ENCODE data around the gene GP5. TPM values are rescaled to one million over a fixed set of nuclear protein-coding genes. Genes with fewer than 3 reads are reported as not detected.

GP5 gene
- total RNA-seq, 1 experiment from 2014 or later: not detected

DNA sequence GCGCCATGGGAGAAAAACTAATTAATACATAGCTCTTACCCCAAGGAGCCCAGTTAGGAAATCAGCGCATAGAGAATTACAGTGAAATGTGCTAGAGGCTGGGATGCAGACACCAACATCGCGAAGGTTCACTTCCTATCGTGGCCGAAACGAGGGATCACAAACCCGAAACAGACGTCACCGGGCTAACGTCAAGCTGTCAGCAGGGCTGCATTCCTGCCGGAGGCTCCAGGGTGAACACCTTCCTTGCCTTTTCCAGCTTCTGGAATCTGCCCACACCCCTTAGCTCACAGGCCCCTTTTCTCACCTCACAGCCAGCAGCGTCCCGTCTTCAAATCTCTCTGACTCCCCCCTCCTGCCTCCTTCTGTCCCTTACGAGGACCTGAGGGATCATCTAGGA, 13.0 kb downstream of the GP5 start:
- no peak overlapping the region for H2AFZ ChIP-seq
- no peaks in the 10 kb centered on the region for H3K79me2 ChIP-seq (ENCODE audit: low read depth)
- H3F3A ChIP-seq (ENCODE audit: insufficient read depth, low read depth): no peaks in the 10 kb centered on the region
- ChIA-PET CTCF (no interaction called here), POLR2A (ENCODE audit: unreplicated experiment) (no interaction called here)
- no peak for DNase-seq
- no TSS peak for BruUV-seq (replicated peaks)
- peaks cover 10% of the 10 kb centered on the region; the same call in 1 of the 2 replicates for H3K9me3 ChIP-seq (ENCODE audit: insufficient read depth, low read depth)
- intact Hi-C loops (cut with micrococcal nuclease; ENCODE audit: unreplicated experiment): no loop called here
- no peaks in the 10 kb centered on the region for H4K20me1 ChIP-seq (ENCODE audit: insufficient read depth)
- no peak overlapping the region for H3K4me3 ChIP-seq
- H3K27ac ChIP-seq: no peak overlapping the region
- no peaks in the 10 kb centered on the region for H3K36me3 ChIP-seq (ENCODE audit: low read depth)
- H3K9me2 ChIP-seq (ENCODE audit: insufficient read depth): no peaks in the 10 kb centered on the region
- no peaks in the 10 kb centered on the region for H3K4me1 ChIP-seq (replicated peaks; ENCODE audit: insufficient read depth)
- TF ChIP-seq, protein P1, sequence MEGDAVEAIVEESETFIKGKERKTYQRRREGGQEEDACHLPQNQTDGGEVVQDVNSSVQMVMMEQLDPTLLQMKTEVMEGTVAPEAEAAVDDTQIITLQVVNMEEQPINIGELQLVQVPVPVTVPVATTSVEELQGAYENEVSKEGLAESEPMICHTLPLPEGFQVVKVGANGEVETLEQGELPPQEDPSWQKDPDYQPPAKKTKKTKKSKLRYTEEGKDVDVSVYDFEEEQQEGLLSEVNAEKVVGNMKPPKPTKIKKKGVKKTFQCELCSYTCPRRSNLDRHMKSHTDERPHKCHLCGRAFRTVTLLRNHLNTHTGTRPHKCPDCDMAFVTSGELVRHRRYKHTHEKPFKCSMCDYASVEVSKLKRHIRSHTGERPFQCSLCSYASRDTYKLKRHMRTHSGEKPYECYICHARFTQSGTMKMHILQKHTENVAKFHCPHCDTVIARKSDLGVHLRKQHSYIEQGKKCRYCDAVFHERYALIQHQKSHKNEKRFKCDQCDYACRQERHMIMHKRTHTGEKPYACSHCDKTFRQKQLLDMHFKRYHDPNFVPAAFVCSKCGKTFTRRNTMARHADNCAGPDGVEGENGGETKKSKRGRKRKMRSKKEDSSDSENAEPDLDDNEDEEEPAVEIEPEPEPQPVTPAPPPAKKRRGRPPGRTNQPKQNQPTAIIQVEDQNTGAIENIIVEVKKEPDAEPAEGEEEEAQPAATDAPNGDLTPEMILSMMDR (conservative IDR thresholded peaks at IDR 0.05): no peak
- no peak for TF ChIP-seq EZH2 (IDR thresholded peaks at IDR 0.05; ENCODE audit: low read depth)
- H3K4me2 ChIP-seq: no peak overlapping the region
- peaks cover 27% of the 10 kb centered on the region; the same call in 1 of the 2 replicates for H3K27me3 ChIP-seq (ENCODE audit: insufficient read depth, low read depth)

DNA sequence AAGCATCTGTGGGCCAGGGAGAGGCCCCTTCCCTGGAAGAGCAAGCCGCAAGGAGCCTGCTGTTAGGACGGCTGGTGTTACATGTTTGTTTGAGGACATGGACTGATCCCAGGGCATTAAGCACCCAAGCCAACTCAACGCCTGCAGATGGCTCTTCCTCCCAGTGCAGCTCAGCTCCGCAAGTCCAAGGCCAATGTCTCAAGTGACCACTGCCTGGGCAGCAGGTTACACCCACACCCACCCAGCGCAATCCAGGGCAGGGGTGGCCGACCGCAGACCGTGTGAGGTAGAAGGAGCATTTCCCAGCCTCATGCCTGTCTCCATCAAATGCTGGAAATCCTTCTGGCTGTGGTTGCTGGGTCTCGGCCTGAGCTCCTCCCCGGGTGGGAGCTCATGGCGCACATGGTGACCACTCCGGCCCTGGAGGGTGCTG, 14.5 kb downstream of the GP5 start:
- H2AFZ ChIP-seq: no peak overlapping the region
- H3K79me2 ChIP-seq (ENCODE audit: low read depth): no peaks in the 10 kb centered on the region
- BruUV-seq (replicated peaks): no TSS peak
- no peak overlapping the region for H3K27ac ChIP-seq
- H3F3A ChIP-seq (ENCODE audit: insufficient read depth, low read depth): no peaks in the 10 kb centered on the region
- TF ChIP-seq, protein P1 (conservative IDR thresholded peaks at IDR 0.05): no peak
- TF ChIP-seq EZH2 (IDR thresholded peaks at IDR 0.05; ENCODE audit: low read depth): no peak
- no peak overlapping the region for H3K4me2 ChIP-seq
- intact Hi-C loops (cut with micrococcal nuclease; ENCODE audit: unreplicated experiment): no loop called here
- no peaks in the 10 kb centered on the region for H3K36me3 ChIP-seq (ENCODE audit: low read depth)
- no peaks in the 10 kb centered on the region for H3K9me2 ChIP-seq (ENCODE audit: insufficient read depth)
- peaks cover 17% of the 10 kb centered on the region; the same call in 1 of the 2 replicates for H3K27me3 ChIP-seq (ENCODE audit: insufficient read depth, low read depth)
- H3K9me3 ChIP-seq (ENCODE audit: insufficient read depth, low read depth): no peaks in the 10 kb centered on the region; the same call in 1 of the 2 replicates
- POLR2A ChIA-PET (ENCODE audit: unreplicated experiment): no interaction called here
- H4K20me1 ChIP-seq (ENCODE audit: insufficient read depth): no peaks in the 10 kb centered on the region
- CTCF ChIA-PET: no interaction called here
- DNase-seq: no peak
- H3K4me1 ChIP-seq (replicated peaks; ENCODE audit: insufficient read depth): no peaks in the 10 kb centered on the region
- H3K4me3 ChIP-seq: no peak overlapping the region

DNA sequence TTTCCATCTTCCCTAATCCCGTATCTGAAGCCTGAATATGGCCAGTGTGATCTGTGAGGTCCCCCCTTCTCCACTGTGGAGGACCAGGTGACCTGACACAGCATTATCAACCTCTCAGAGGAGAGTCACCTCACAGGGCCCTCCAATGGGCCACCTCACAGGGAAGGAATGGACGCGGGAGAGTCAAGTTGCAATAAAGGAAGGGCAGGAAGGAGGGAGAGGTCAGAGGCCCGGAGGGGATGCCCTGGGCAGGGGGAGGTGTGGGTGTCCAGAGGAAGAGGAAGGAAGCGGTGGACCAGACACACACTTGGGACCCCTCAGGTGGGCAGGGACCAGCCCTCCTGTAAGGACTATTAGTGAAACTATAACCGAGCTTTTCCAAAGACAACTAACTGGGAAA, 14.9 kb downstream of the GP5 start:
- intact Hi-C loops (cut with micrococcal nuclease; ENCODE audit: unreplicated experiment): no loop called here
- no peaks in the 10 kb centered on the region for H3K36me3 ChIP-seq (ENCODE audit: low read depth)

More for the DNA sequence above, 14.9 kb downstream of the GP5 start:
- ChIA-PET POLR2A (ENCODE audit: unreplicated experiment) (no interaction called here), CTCF (no interaction called here)
- no peaks in the 10 kb centered on the region for H3K9me2 ChIP-seq (ENCODE audit: insufficient read depth)
- BruUV-seq (replicated peaks): no TSS peak
- H3K4me1 ChIP-seq (replicated peaks; ENCODE audit: insufficient read depth): no peaks in the 10 kb centered on the region
- no peaks in the 10 kb centered on the region for H3K79me2 ChIP-seq (ENCODE audit: low read depth)
- no peak overlapping the region for H3K27ac ChIP-seq
- no peak for TF ChIP-seq EZH2 (IDR thresholded peaks at IDR 0.05; ENCODE audit: low read depth)
- TF ChIP-seq, protein P1 (conservative IDR thresholded peaks at IDR 0.05): no peak
- no peak overlapping the region for H2AFZ ChIP-seq
- H4K20me1 ChIP-seq (ENCODE audit: insufficient read depth): no peaks in the 10 kb centered on the region
- no peak overlapping the region for H3K4me2 ChIP-seq
- no peak for DNase-seq
- H3F3A ChIP-seq (ENCODE audit: insufficient read depth, low read depth): no peaks in the 10 kb centered on the region
- H3K4me3 ChIP-seq: no peak overlapping the region
- no peaks in the 10 kb centered on the region for H3K9me3 ChIP-seq (ENCODE audit: insufficient read depth, low read depth)
- peaks cover 19% of the 10 kb centered on the region; the same call in 1 of the 2 replicates for H3K27me3 ChIP-seq (ENCODE audit: insufficient read depth, low read depth)
